ENCODE results near the gene FAM43B.

DNA sequence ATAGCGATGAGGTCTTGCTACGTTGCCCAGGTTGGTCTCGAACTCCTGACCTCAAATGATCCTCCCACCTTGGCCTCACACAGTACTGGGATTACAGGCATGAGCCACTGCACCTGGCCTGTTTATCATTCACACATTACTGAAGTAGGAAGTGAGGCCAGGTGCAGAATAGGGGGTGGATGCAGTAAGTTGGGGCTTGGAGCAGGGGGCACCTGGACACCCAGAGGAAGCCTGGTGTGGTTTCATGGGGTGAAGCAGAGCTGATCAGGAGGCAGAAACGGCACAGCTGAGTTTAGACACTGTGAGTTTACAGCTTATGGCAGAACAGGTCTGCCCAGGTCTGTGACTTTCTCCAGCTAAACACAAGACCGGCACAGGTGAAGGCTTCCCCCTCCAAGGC lies 41.4 kb downstream of the FAM43B start:
- no peak for TF ChIP-seq POLR2AphosphoS5 (IDR thresholded peaks at IDR 0.05)
- TF ChIP-seq, protein P1, sequence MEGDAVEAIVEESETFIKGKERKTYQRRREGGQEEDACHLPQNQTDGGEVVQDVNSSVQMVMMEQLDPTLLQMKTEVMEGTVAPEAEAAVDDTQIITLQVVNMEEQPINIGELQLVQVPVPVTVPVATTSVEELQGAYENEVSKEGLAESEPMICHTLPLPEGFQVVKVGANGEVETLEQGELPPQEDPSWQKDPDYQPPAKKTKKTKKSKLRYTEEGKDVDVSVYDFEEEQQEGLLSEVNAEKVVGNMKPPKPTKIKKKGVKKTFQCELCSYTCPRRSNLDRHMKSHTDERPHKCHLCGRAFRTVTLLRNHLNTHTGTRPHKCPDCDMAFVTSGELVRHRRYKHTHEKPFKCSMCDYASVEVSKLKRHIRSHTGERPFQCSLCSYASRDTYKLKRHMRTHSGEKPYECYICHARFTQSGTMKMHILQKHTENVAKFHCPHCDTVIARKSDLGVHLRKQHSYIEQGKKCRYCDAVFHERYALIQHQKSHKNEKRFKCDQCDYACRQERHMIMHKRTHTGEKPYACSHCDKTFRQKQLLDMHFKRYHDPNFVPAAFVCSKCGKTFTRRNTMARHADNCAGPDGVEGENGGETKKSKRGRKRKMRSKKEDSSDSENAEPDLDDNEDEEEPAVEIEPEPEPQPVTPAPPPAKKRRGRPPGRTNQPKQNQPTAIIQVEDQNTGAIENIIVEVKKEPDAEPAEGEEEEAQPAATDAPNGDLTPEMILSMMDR (IDR thresholded peaks at IDR 0.05): no peak
